H9 (cell line): ENCODE measurements around the gene SLC4A11. TPM values are rescaled to one million over a fixed set of nuclear protein-coding genes. Genes with fewer than 3 reads are reported as not detected.

Source experiments
- DNase-seq: peaks from one replicate; pipeline ENCODE4 v3.0.0-alpha.2; 2017
- H2AFZ ChIP-seq: one replicate; pipeline ENCODE4 v1.6.1; 2013; ENCODE audit warnings: mild to moderate bottlenecking, low read length, control low read depth, moderate library complexity
- H2AK5ac ChIP-seq: 2 replicates; pipeline ENCODE4 v1.6.1; 2013; ENCODE audit warnings: low read length, control low read depth, mixed read lengths; ENCODE audit not compliant: insufficient read length
- H2BK120ac ChIP-seq: one replicate; pipeline ENCODE4 v1.6.1; 2013; ENCODE audit warnings: low read depth, mild to moderate bottlenecking, low read length, control low read depth, inconsistent platforms; ENCODE audit not compliant: poor library complexity, severe bottlenecking
- H2BK12ac ChIP-seq: 2 replicates; pipeline ENCODE4 v1.6.1; 2013; ENCODE audit warnings: low read length, control low read depth, mixed read lengths, low read depth; ENCODE audit not compliant: insufficient read length
- H2BK15ac ChIP-seq: 2 replicates; pipeline ENCODE4 v1.6.1; 2013; ENCODE audit warnings: low read depth, low read length, control low read depth
- H2BK20ac ChIP-seq: one replicate; pipeline ENCODE4 v1.6.1; 2013; ENCODE audit warnings: low read depth, mild to moderate bottlenecking, low read length, control low read depth, inconsistent platforms; ENCODE audit not compliant: poor library complexity, severe bottlenecking
- H2BK5ac ChIP-seq: 2 replicates; pipeline ENCODE4 v1.6.1; 2013; ENCODE audit warnings: low read length, control low read depth, mixed read lengths; ENCODE audit not compliant: insufficient read length
- H3K14ac ChIP-seq: 2 replicates; pipeline ENCODE4 v1.6.1; 2013; ENCODE audit warnings: low read length, control low read depth; ENCODE audit not compliant: insufficient read depth
- H3K18ac ChIP-seq: 2 replicates; pipeline ENCODE4 v1.6.1; 2013; ENCODE audit warnings: low read depth, mild to moderate bottlenecking, mixed read lengths, low read length, control low read depth; ENCODE audit not compliant: insufficient read length
- H3K23ac ChIP-seq: 2 replicates; pipeline ENCODE4 v1.6.1; 2013; ENCODE audit warnings: low read length, control low read depth, mixed read lengths, low read depth; ENCODE audit not compliant: insufficient read length
- H3K23me2 ChIP-seq: 2 replicates; pipeline ENCODE4 v1.6.1; 2013; ENCODE audit warnings: low read depth, mild to moderate bottlenecking, mixed read lengths, low read length, control low read depth; ENCODE audit not compliant: insufficient read length, poor library complexity, severe bottlenecking
- H3K27ac ChIP-seq: 2 replicates; pipeline ENCODE4 v1.5.1; 2013; ENCODE audit warnings: low read length, control low read depth, mixed read lengths, low read depth; ENCODE audit not compliant: insufficient read length
- H3K27me3 ChIP-seq: 2 replicates; pipeline ENCODE4 v1.6.1; 2013; ENCODE audit warnings: low read length, control low read depth, inconsistent platforms; ENCODE audit not compliant: insufficient read depth
- H3K4ac ChIP-seq: 2 replicates; pipeline ENCODE4 v1.6.1; 2013; ENCODE audit warnings: low read depth, mild to moderate bottlenecking, control low read depth, inconsistent platforms, low read length, moderate library complexity
- H3K4me1 ChIP-seq: 2 replicates; pipeline ENCODE4 v1.6.1; 2013; ENCODE audit warnings: low read length, control low read depth, inconsistent platforms; ENCODE audit not compliant: insufficient read depth
- H3K4me2 ChIP-seq: 2 replicates; pipeline ENCODE4 v1.6.1; 2013; ENCODE audit warnings: low read length, control low read depth, mixed read lengths; ENCODE audit not compliant: insufficient read length, insufficient read depth
- H3K56ac ChIP-seq: 2 replicates; pipeline ENCODE4 v1.6.1; 2013; ENCODE audit warnings: low read depth, mild to moderate bottlenecking, mixed read lengths, low read length, control low read depth; ENCODE audit not compliant: insufficient read length
- H3K79me1 ChIP-seq: 2 replicates; pipeline ENCODE4 v1.6.1; 2013; ENCODE audit warnings: low read depth, mild to moderate bottlenecking, moderate library complexity, low read length, control low read depth, inconsistent platforms; ENCODE audit not compliant: insufficient read depth, poor library complexity, severe bottlenecking
- H3K79me2 ChIP-seq: 2 replicates; pipeline ENCODE4 v1.6.1; 2013; ENCODE audit warnings: low read length, control low read depth, inconsistent platforms; ENCODE audit not compliant: insufficient read depth
- H3K9ac ChIP-seq: 2 replicates; pipeline ENCODE4 v1.6.1; 2013; ENCODE audit warnings: low read length, control low read depth, mixed read lengths; ENCODE audit not compliant: insufficient read length; ENCODE audit errors: extremely low read depth
- H3K9me3 ChIP-seq: one replicate; pipeline ENCODE4 v1.6.1; 2013; ENCODE audit warnings: low read depth, low read length, inconsistent platforms; ENCODE audit not compliant: control insufficient read depth
- H3T11ph ChIP-seq: one replicate; pipeline ENCODE4 v1.6.1; 2013; ENCODE audit warnings: mild to moderate bottlenecking, low read length, control low read depth, inconsistent platforms
- H4K20me1 ChIP-seq: one replicate; pipeline ENCODE4 v1.6.1; 2013; ENCODE audit not compliant: control insufficient read depth, insufficient read length, insufficient read depth
- H4K5ac ChIP-seq: 2 replicates; pipeline ENCODE4 v1.6.1; 2013; ENCODE audit warnings: low read depth, mild to moderate bottlenecking, mixed read lengths, low read length, control low read depth; ENCODE audit not compliant: insufficient read length
- H4K8ac ChIP-seq: replicated peaks from 2 replicates; pipeline ENCODE4 v1.6.1; 2013; ENCODE audit warnings: low read length, control low read depth, mixed read lengths, low read depth; ENCODE audit not compliant: insufficient read length
- H4K91ac ChIP-seq: 2 replicates; pipeline ENCODE4 v1.6.1; 2013; ENCODE audit warnings: low read depth, mild to moderate bottlenecking, moderate library complexity, mixed read lengths, low read length, control low read depth; ENCODE audit not compliant: insufficient read length
- H3K27ac Mint-ChIP-seq, 3 experiments: 2 replicates in 2 of 3; 3 replicates in 1 of 3; pipeline ENCODE4 v1.8.0; 2020 to 2021; ENCODE audit warnings: mixed read lengths in 3 of 3, mild to moderate bottlenecking in 1 of 3, moderate library complexity in 1 of 3
- H3K27me3 Mint-ChIP-seq: 2 replicates; pipeline ENCODE4 v1.8.0; 2021; ENCODE audit warnings: low read depth, mild to moderate bottlenecking, moderate library complexity, mixed read lengths
- H3K36me3 Mint-ChIP-seq, 3 experiments: 2 replicates in 2 of 3; 3 replicates in 1 of 3; pipeline ENCODE4 v1.8.0; 2020 to 2021; ENCODE audit warnings: low read depth in 3 of 3, mixed read lengths in 3 of 3; ENCODE audit not compliant: insufficient read depth in 1 of 3
- H3K4me1 Mint-ChIP-seq, 2 experiments: 2 replicates each; pipeline ENCODE4 v1.8.0; 2020; ENCODE audit warnings: mixed read lengths in 2 of 2
- H3K4me3 Mint-ChIP-seq, 2 experiments: 2 replicates in 1 of 2; 3 replicates in 1 of 2; pipeline ENCODE4 v1.8.0; 2020 to 2021; ENCODE audit warnings: mild to moderate bottlenecking in 2 of 2, mixed read lengths in 2 of 2, moderate library complexity in 1 of 2
- H3K9me3 Mint-ChIP-seq, 2 experiments: 2 replicates in 1 of 2; 3 replicates in 1 of 2; pipeline ENCODE4 v1.8.0; 2020; ENCODE audit warnings: mild to moderate bottlenecking in 2 of 2, mixed read lengths in 2 of 2, moderate library complexity in 1 of 2
- CTCF ChIP-seq: fragments of 200-600 bp; sonication (generic); conservative IDR thresholded peaks from 3 replicates; pipeline ENCODE4 v1.8.0; 2021; ENCODE audit warnings: antibody characterized with exemption, mild to moderate bottlenecking
- WGBS: extraction: QIAGEN DNeasy Blood & Tissue Kit; methylation state at CpG from one replicate; pipeline ENCODE4 v1.1.7; 2013; ENCODE audit warnings: missing lambda C conversion rate, low lambda C conversion rate, mixed read lengths; ENCODE audit not compliant: insufficient read length; ENCODE audit errors: extremely low coverage; 5-methylcytosine and 5-hydroxymethylcytosine counted together
- total RNA-seq: library from RNA; stranded (reverse); gene quantifications from 2 replicates; pipeline ENCODE4 v1.2.1, GENCODE V29; 2021

Gene SLC4A11
- total RNA-seq, 1 experiment from 2014 or later: 29.4 TPM

- H3K27ac Mint-ChIP-seq: no peak overlapping the region
- no peak for DNase-seq
Measured at GRCh38 chr20:3231889-3232588, 7.0 kb downstream of the SLC4A11 start.

More at GRCh38 chr20:3231889-3232588, 7.0 kb downstream of the SLC4A11 start:
- Mint-ChIP-seq H3K27me3 (peaks cover 15% of the 10 kb centered on the region), H3K4me3 (no peak overlapping the region), H3K9me3 (no peaks in the 10 kb centered on the region; a peak in 1 of 5 replicates), H3K36me3 (peaks cover 2 to 37% (median 3%) of the 10 kb centered on the region in 3 experiments; a peak in 4 of 7 replicates), H3K4me1 (peaks cover 0 to 8% of the 10 kb centered on the region in 2 experiments; a peak in 2 of 4 replicates)
- H2BK120ac ChIP-seq: no peak overlapping the region
- no peak overlapping the region for H3K4me2 ChIP-seq
- no peak overlapping the region for H3K23ac ChIP-seq
- no peak overlapping the region for H2BK5ac ChIP-seq
- WGBS: no CpG with 5 or more reads among the region's 15 CpGs
- H3K23me2 ChIP-seq: no peaks in the 10 kb centered on the region
- H3K27ac ChIP-seq: no peak overlapping the region
- H3K9ac ChIP-seq: no peak overlapping the region
- H4K91ac ChIP-seq: no peak overlapping the region
- H3K79me2 ChIP-seq: no peaks in the 10 kb centered on the region
- H3K9me3 ChIP-seq: no peaks in the 10 kb centered on the region
- no peak overlapping the region for H3T11ph ChIP-seq
- TF ChIP-seq CTCF: no peak
- H4K8ac ChIP-seq: no peak overlapping the region
- no peaks in the 10 kb centered on the region for H3K79me1 ChIP-seq
- H3K14ac ChIP-seq: no peak overlapping the region
- H2BK20ac ChIP-seq: no peak overlapping the region
- no peak overlapping the region for H2AK5ac ChIP-seq
- H4K20me1 ChIP-seq: no peaks in the 10 kb centered on the region
- H3K4ac ChIP-seq: no peak overlapping the region
- no peaks in the 10 kb centered on the region for H3K4me1 ChIP-seq
- H4K5ac ChIP-seq: no peak overlapping the region
- H2BK15ac ChIP-seq: no peak overlapping the region
- no peak overlapping the region for H3K18ac ChIP-seq
- H2AFZ ChIP-seq: no peak overlapping the region
- H2BK12ac ChIP-seq: no peak overlapping the region
- H3K56ac ChIP-seq: no peak overlapping the region
- peaks cover 2% of the 10 kb centered on the region; the same call in 1 of the 2 replicates for H3K27me3 ChIP-seq
